ENCODE measurements around the gene DCBLD1. TPM values are rescaled to one million over a fixed set of nuclear protein-coding genes. Genes with fewer than 3 reads are reported as not detected.

Gene DCBLD1
- total and polyA plus RNA-seq, 2 experiments from 2014 or later, result 25.1 to 38.4 TPM

DNA sequence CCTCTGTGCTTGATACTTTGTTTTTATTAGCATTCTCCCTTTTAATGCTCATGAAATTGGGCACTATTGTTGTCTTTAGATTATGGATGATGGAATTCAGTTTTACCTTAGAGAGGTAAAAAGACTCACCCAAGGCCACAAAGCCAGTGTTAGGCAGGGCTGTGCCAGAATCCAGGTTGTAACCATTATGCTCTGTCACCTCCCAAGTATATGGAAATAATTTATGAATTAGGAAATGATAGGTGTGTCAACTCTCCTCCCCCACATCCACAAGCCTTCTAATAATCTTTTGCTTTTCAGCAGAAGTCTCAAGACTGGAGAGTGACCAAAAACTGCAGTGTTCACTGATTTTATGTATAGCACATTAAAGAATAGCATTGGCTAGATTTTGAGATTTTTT, 13.0 kb downstream of the DCBLD1 start:
- Histone ChIP-seq H3K9me2 (ENCODE audit: insufficient read depth) (no peaks in the 10 kb centered on the region), H2AFZ (no peak overlapping the region), H3K27ac (peak overlapping the region; percentile 93), H3F3A (ENCODE audit: insufficient read depth) (peaks cover 64% of the 10 kb centered on the region), H3K9ac (peak overlapping the region; percentile 70), H4K20me1 (ENCODE audit: insufficient read depth) (no peaks in the 10 kb centered on the region), H3K9me3 (ENCODE audit: low read depth) (no peaks in the 10 kb centered on the region), H3K4me2 (ENCODE audit: unreplicated experiment) (peak overlapping the region; percentile 67), H3K27me3 (replicated peaks; ENCODE audit: insufficient read depth) (no peaks in the 10 kb centered on the region), H3K36me3 (ENCODE audit: low read depth) (no peaks in the 10 kb centered on the region), H3K79me2 (ENCODE audit: insufficient read depth) (peaks cover 81% of the 10 kb centered on the region), H3K4me3 (peak overlapping the region; percentile 33; the same call in 1 of the 2 replicates), H3K4me1 (ENCODE audit: insufficient read depth) (peaks cover 75% of the 10 kb centered on the region)
- no peak for DNase-seq
- no peak for TF ChIP-seq EZH2 (IDR thresholded peaks at IDR 0.05; ENCODE audit: insufficient read depth, poor library complexity, severe bottlenecking)
- no peak for TF ChIP-seq EZH2phosphoT487 (IDR thresholded peaks at IDR 0.05; ENCODE audit: insufficient read depth, low read depth)
- in situ Hi-C loops (cut with MboI), result no loop called here

DNA sequence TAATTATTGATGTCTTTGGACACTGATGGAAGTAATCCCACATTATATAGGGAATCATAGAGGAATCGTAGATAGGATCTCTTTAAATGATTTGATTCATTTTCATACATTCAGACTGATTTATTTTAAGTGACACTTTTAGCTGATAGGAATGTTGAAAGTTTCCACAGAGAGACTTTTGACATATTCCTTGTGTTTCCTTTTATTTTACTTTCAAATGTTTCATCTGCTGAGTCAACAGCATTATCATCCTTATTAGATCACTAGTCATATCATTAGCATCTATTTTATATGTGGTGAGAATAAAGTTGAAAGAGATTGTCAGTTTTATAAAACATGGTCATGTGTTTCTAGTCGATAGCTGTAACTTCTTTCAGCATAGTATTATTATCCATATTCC, 13.4 kb downstream of the DCBLD1 start:
- in situ Hi-C loops (cut with MboI), result no loop called here
- Histone ChIP-seq H3K36me3 (ENCODE audit: low read depth) (no peaks in the 10 kb centered on the region), H3K9me3 (ENCODE audit: low read depth) (no peaks in the 10 kb centered on the region), H4K20me1 (ENCODE audit: insufficient read depth) (no peaks in the 10 kb centered on the region), H3K9ac (peak overlapping the region; percentile 70), H3F3A (ENCODE audit: insufficient read depth) (peaks cover 64% of the 10 kb centered on the region), H3K79me2 (ENCODE audit: insufficient read depth) (peaks cover 81% of the 10 kb centered on the region), H3K4me2 (ENCODE audit: unreplicated experiment) (peak overlapping the region; percentile 67), H2AFZ (no peak overlapping the region), H3K27ac (peak overlapping the region; percentile 93), H3K27me3 (replicated peaks; ENCODE audit: insufficient read depth) (no peaks in the 10 kb centered on the region), H3K4me3 (peak overlapping the region; percentile 33), H3K9me2 (ENCODE audit: insufficient read depth) (no peaks in the 10 kb centered on the region), H3K4me1 (ENCODE audit: insufficient read depth) (peaks cover 75% of the 10 kb centered on the region)
- WGBS, 2 experiments (ENCODE audit: low coverage in 1 of 2, low lambda C conversion rate in 2 of 2, missing lambda C conversion rate in 2 of 2), result 30 to 33% methylated on average over 2 of the region's 2 CpGs
- DNase-seq, result peak; percentile 65
- TF ChIP-seq EZH2phosphoT487 (IDR thresholded peaks at IDR 0.05; ENCODE audit: insufficient read depth, low read depth), result no peak
- no peak for TF ChIP-seq EZH2 (IDR thresholded peaks at IDR 0.05; ENCODE audit: insufficient read depth, poor library complexity, severe bottlenecking)

DNA sequence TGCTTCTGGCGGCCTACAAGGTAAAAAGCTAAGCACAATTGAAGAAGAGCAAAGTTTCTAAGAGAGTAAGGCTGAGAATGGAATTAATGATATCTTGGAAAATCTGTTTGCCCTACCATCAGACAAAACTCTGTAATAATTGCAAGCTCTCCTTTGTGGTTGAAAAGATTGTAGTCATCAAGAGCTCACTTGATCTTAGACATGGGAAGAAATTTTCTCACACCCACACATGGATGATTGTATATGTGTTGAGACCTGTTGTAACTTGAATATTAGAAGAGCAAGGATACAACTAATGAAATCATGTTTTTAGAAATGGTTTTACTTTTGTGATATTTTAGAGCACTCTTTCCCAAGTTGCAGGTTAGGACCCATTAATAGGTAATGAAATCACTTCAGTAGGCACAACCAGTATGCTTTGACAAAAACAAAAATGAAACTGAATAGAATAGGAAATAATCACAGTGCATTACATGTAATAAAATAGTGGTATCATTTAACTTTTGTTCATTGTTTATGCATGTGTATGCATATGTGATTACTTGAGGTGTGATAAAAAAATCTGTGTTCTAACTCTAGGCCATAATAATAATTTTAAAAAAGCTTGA, 14.0 kb downstream of the DCBLD1 start:
- DNase-seq, result peak; percentile 89
- in situ Hi-C loops (cut with MboI), result no loop called here
- H3K4me1 ChIP-seq (ENCODE audit: insufficient read depth), result peaks cover 73% of the 10 kb centered on the region
- H3K9me2 ChIP-seq (ENCODE audit: insufficient read depth), result no peaks in the 10 kb centered on the region
- H3K4me3 ChIP-seq, result peak overlapping the region; percentile 33
- peak overlapping the region; percentile 93 for H3K27ac ChIP-seq
- H2AFZ ChIP-seq, result no peak overlapping the region
- peak overlapping the region; percentile 75 for H3K4me2 ChIP-seq (ENCODE audit: unreplicated experiment)
- H3K9me3 ChIP-seq (ENCODE audit: low read depth), result no peaks in the 10 kb centered on the region
- TF ChIP-seq EZH2 (IDR thresholded peaks at IDR 0.05; ENCODE audit: insufficient read depth, poor library complexity, severe bottlenecking) (no peak), EZH2phosphoT487 (IDR thresholded peaks at IDR 0.05; ENCODE audit: insufficient read depth, low read depth) (no peak)
- H3K36me3 ChIP-seq (ENCODE audit: low read depth), result no peaks in the 10 kb centered on the region
- WGBS, 2 experiments (ENCODE audit: low coverage in 1 of 2, low lambda C conversion rate in 2 of 2, missing lambda C conversion rate in 2 of 2), result 73 to 81% methylated on average over 1 of the region's 1 CpG
- peaks cover 64% of the 10 kb centered on the region for H3F3A ChIP-seq (ENCODE audit: insufficient read depth)
- H3K9ac ChIP-seq, result peak overlapping the region; percentile 70
- no peaks in the 10 kb centered on the region for H4K20me1 ChIP-seq (ENCODE audit: insufficient read depth)
- peaks cover 81% of the 10 kb centered on the region for H3K79me2 ChIP-seq (ENCODE audit: insufficient read depth)
- H3K27me3 ChIP-seq (replicated peaks; ENCODE audit: insufficient read depth), result no peaks in the 10 kb centered on the region

DNA sequence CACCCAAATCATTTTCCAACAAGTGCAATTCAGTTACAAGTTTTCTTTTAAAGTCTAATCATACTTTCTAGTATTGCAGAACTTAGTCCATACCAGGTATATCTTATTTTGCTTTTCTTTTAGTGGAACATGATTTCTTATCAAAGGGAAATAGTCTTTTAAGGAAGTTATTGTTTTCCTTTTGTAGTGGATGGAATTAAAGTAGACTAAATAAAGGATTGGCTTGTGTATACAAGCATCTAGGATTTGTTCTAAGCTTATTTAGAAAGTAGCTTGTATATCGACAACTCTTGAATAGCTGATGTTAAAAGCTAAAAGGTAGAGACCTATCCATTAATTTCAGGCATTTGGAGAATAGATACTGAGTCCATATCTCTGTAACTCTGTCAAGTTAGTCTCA, 14.8 kb downstream of the DCBLD1 start:
- Histone ChIP-seq H3K9me3 (ENCODE audit: low read depth) (no peaks in the 10 kb centered on the region), H3K27me3 (replicated peaks; ENCODE audit: insufficient read depth) (no peaks in the 10 kb centered on the region), H3K79me2 (ENCODE audit: insufficient read depth) (peaks cover 81% of the 10 kb centered on the region), H3F3A (ENCODE audit: insufficient read depth) (peaks cover 57% of the 10 kb centered on the region), H3K27ac (peak overlapping the region; percentile 93), H4K20me1 (ENCODE audit: insufficient read depth) (no peaks in the 10 kb centered on the region), H3K36me3 (ENCODE audit: low read depth) (no peaks in the 10 kb centered on the region), H3K4me2 (ENCODE audit: unreplicated experiment) (peak overlapping the region; percentile 75), H2AFZ (no peak overlapping the region), H3K4me1 (ENCODE audit: insufficient read depth) (peaks cover 70% of the 10 kb centered on the region), H3K4me3 (no peak overlapping the region), H3K9ac (peak overlapping the region; percentile 46), H3K9me2 (ENCODE audit: insufficient read depth) (no peaks in the 10 kb centered on the region)
- no peak for TF ChIP-seq EZH2 (IDR thresholded peaks at IDR 0.05; ENCODE audit: insufficient read depth, poor library complexity, severe bottlenecking)
- no peak for TF ChIP-seq EZH2phosphoT487 (IDR thresholded peaks at IDR 0.05; ENCODE audit: insufficient read depth, low read depth)
- 97 to 100% methylated on average over 1 of the region's 1 CpG for WGBS, 2 experiments (ENCODE audit: low coverage in 1 of 2, low lambda C conversion rate in 2 of 2, missing lambda C conversion rate in 2 of 2)
- no peak for DNase-seq
- in situ Hi-C loops (cut with MboI), result no loop called here

Measured in GM23248 (cell line).